Gastrocnemius medialis (tissue), 4 donors: ENCODE results near the gene HMCN2.

Experiments
- POLR2A ChIP-seq, 2 donors: fragments of 450-650 bp; IDR thresholded peaks; one replicate each; pipeline ENCODE4 v1.6.1; 2017; ENCODE audit warnings: antibody characterized with exemption in 2 of 2, mild to moderate bottlenecking in 2 of 2, moderate library complexity in 2 of 2
- TF ChIP-seq, protein P1 (sequence below), 5 experiments: fragments of 450-650 bp in 3 of 5; fragments of 200-600 bp in 2 of 5; sonication (generic) in 2 of 5; IDR thresholded peaks in 4 of 5; conservative IDR thresholded peaks in 1 of 5; 1 replicate in 4 of 5; 2 replicates in 1 of 5; pipeline ENCODE4 v1.5.1; 2016 to 2019; ENCODE audit warnings: antibody characterized with exemption in 5 of 5, mild to moderate bottlenecking in 3 of 5, moderate library complexity in 3 of 5

DNA sequence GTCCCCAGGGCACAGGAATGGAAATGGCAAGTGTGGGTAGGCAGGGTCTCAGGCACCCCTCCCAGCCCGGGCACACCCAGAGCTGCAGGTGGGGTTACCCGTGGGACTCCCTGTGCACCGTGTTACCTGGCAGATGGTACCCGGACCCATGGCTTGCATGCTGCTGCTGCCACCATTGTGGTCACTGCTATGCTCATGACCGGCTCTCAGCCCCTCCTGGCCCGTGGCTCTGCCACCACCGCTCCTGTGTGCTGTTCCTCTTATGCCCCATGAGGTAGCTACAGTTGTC, 21.7 kb upstream of the HMCN2 start:
- TF ChIP-seq, protein P1, sequence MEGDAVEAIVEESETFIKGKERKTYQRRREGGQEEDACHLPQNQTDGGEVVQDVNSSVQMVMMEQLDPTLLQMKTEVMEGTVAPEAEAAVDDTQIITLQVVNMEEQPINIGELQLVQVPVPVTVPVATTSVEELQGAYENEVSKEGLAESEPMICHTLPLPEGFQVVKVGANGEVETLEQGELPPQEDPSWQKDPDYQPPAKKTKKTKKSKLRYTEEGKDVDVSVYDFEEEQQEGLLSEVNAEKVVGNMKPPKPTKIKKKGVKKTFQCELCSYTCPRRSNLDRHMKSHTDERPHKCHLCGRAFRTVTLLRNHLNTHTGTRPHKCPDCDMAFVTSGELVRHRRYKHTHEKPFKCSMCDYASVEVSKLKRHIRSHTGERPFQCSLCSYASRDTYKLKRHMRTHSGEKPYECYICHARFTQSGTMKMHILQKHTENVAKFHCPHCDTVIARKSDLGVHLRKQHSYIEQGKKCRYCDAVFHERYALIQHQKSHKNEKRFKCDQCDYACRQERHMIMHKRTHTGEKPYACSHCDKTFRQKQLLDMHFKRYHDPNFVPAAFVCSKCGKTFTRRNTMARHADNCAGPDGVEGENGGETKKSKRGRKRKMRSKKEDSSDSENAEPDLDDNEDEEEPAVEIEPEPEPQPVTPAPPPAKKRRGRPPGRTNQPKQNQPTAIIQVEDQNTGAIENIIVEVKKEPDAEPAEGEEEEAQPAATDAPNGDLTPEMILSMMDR (IDR thresholded peaks at IDR 0.05 in 4 of 5, conservative IDR thresholded peaks at IDR 0.05 in 1 of 5), result no peak
- TF ChIP-seq POLR2A (IDR thresholded peaks at IDR 0.05), result no peak
